Uterus (tissue), 4 donors: ENCODE data around the gene CRIM1. TPM values are rescaled to one million over a fixed set of nuclear protein-coding genes. Genes with fewer than 3 reads are reported as not detected.

Experiments used
- DNase-seq, 2 donors: peaks; one replicate each; pipeline ENCODE4 v3.0.0-alpha.2; 2019 to 2020
- H3K27ac ChIP-seq, 2 donors: fragments of 200-600 bp; sonication (generic); 1 replicate in 1 of 2; 2 replicates in 1 of 2; pipeline ENCODE4 v1.5.1; 2016 to 2018
- H3K27me3 ChIP-seq, 2 donors: fragments of 200-600 bp; sonication (generic); one replicate each; pipeline ENCODE4 v1.5.1; 2018 to 2019; ENCODE audit warnings: control low read depth in 1 of 2
- H3K36me3 ChIP-seq, 2 donors: fragments of 200-600 bp; sonication (generic); one replicate each; pipeline ENCODE4 v1.5.1; 2019; ENCODE audit warnings: control low read depth in 1 of 2
- H3K4me1 ChIP-seq, 2 donors: fragments of 200-600 bp; sonication (generic); one replicate each; pipeline ENCODE4 v1.5.1; 2018 to 2019; ENCODE audit warnings: control low read depth in 1 of 2
- H3K4me3 ChIP-seq, 2 donors: fragments of 200-600 bp; sonication (generic); 1 replicate in 1 of 2; 2 replicates in 1 of 2; pipeline ENCODE4 v1.5.1; 2018 to 2019; ENCODE audit warnings: mild to moderate bottlenecking in 1 of 2
- H3K9me3 ChIP-seq, 2 donors: fragments of 200-600 bp; sonication (generic); one replicate each; pipeline ENCODE4 v1.5.1; 2019; ENCODE audit warnings: control low read depth in 1 of 2
- POLR2A ChIP-seq, 2 donors: fragments of 450-650 bp; IDR thresholded peaks; one replicate each; pipeline ENCODE4 v1.6.1; 2016; ENCODE audit warnings: antibody characterized with exemption in 2 of 2, mild to moderate bottlenecking in 1 of 2, moderate library complexity in 1 of 2
- intact Hi-C: fragments of 100-400 bp; cut with DNase I; formaldehyde crosslinking; loops from one replicate; pipeline ENCODE4 v1.15.1; 2023; ENCODE audit warnings: low total_unique reads
- total RNA-seq, 4 donors: library from RNA; depleted of rRNA in 3 of 4; stranded (reverse); fragments of >200 nt in 3 of 4; gene quantifications; one replicate each; pipeline versions ENCODE4 v1.1.0 to v1.2.4, GENCODE V29; 2014 to 2023
- TF ChIP-seq, protein P1 (sequence below), 4 experiments: fragments of 200-600 bp in 2 of 4; fragments of 450-650 bp in 2 of 4; sonication (generic) in 2 of 4; IDR thresholded peaks; one replicate each; pipeline ENCODE4 v1.5.1; 2016 to 2019; ENCODE audit warnings: antibody characterized with exemption in 4 of 4, mild to moderate bottlenecking in 2 of 4, moderate library complexity in 1 of 4
- donor health status: DM: yes; HTN: yes; CAD: no.

Gene CRIM1
- total RNA-seq, 4 donors from 2014 or later, result 51.2 to 168 (median 66.6) TPM

GRCh38 chr2:36376992-36377738 lies 21.6 kb downstream of the CRIM1 start:
- intact Hi-C loops, result no loop called here
- no peak overlapping the region for H3K4me3 ChIP-seq
- peaks cover 3 to 14% of the 10 kb centered on the region in 2 donors for H3K4me1 ChIP-seq
- no peak for TF ChIP-seq POLR2A (IDR thresholded peaks at IDR 0.05)
- TF ChIP-seq, protein P1, sequence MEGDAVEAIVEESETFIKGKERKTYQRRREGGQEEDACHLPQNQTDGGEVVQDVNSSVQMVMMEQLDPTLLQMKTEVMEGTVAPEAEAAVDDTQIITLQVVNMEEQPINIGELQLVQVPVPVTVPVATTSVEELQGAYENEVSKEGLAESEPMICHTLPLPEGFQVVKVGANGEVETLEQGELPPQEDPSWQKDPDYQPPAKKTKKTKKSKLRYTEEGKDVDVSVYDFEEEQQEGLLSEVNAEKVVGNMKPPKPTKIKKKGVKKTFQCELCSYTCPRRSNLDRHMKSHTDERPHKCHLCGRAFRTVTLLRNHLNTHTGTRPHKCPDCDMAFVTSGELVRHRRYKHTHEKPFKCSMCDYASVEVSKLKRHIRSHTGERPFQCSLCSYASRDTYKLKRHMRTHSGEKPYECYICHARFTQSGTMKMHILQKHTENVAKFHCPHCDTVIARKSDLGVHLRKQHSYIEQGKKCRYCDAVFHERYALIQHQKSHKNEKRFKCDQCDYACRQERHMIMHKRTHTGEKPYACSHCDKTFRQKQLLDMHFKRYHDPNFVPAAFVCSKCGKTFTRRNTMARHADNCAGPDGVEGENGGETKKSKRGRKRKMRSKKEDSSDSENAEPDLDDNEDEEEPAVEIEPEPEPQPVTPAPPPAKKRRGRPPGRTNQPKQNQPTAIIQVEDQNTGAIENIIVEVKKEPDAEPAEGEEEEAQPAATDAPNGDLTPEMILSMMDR (IDR thresholded peaks at IDR 0.05), result no peak
- DNase-seq, result no peak
- no peaks in the 10 kb centered on the region for H3K27me3 ChIP-seq
- H3K36me3 ChIP-seq, result no peaks in the 10 kb centered on the region
- no peak overlapping the region for H3K27ac ChIP-seq
- H3K9me3 ChIP-seq, result no peaks in the 10 kb centered on the region

DNA sequence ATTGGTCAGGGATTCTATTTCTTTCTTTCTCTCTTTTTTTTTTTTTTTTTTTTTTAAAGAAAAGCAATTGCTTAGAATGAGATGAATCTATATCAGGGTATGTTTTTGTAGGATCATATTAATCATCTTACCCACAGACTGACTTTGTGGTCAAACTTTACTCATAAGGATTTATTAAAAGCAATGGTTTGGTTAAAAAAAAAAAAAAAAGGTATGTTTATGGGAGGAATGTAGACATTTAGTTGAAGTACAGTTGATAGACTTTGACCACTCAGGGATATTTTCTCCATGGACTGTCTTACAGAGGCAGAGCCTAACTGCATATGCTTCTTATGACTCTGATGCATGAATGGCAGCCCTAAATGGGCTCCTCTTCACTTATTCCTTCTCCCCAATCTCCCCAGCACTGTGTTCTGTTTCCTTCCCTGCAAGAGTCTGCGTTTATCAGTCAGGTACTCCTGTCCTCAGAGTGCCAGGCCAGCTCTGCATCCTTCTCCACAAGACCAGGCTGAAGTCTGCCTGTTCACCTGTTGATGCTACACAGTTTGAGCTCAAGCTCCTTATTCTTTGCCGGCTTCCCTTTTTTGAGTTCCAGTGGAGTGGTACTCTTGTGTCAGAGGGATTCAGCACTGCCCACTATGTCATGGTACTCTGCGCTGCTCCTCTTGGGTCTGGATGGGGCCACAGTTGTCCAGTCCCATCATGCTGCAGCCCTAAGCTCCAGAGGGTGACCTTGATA lies 24.3 kb downstream of the CRIM1 start:
- no peak for DNase-seq
- no peaks in the 10 kb centered on the region for H3K9me3 ChIP-seq
- intact Hi-C loops, result no loop called here
- H3K27ac ChIP-seq, result no peak overlapping the region
- no peaks in the 10 kb centered on the region for H3K27me3 ChIP-seq
- no peak overlapping the region for H3K4me3 ChIP-seq
- peaks cover 3 to 9% of the 10 kb centered on the region in 2 donors for H3K4me1 ChIP-seq
- TF ChIP-seq, protein P1 (IDR thresholded peaks at IDR 0.05), result no peak
- TF ChIP-seq POLR2A (IDR thresholded peaks at IDR 0.05), result no peak
- no peaks in the 10 kb centered on the region for H3K36me3 ChIP-seq

DNA sequence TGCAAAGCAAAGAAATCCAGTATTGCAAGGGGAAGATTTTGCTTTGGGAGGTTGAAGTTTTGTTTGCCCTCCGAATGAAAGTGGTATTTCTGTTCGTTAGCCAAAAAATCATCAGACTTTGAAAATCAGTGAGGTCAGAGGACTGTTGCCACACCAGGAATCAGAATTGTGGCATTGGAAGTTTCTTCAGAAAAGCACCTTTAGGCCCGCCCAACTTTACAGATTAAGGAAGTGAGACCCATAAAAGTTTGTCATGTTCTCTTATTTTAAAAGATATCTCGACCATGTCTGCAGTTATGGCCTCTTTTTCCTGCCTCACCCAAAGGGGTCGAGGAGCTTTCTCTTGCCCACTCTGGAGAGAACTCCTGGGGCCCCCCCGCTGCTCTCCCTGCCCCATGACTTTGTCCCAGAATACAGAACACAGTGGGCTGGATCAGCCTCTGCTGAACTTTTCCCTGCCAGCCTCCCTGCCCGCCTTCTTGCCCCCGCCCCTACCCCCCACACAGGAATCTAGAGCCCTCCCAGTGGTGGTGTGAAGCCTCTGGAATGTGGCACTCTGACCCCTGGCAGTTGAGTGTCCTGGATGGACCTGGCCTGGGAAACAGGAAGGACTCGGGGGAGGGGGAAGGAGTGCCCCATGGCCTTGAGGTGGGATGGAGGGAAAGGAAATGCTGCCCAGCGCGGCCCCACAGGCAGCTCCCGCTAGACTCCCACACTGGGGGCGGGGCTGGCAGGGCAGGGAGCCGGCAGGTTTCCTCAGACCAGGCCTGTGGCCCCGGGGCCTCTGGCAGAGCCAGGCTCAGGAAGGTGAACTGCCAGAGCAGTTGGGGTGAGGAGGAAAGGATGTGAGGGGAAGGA lies 25.3 kb downstream of the CRIM1 start:
- Histone ChIP-seq H3K27ac (no peak overlapping the region), H3K9me3 (no peaks in the 10 kb centered on the region), H3K27me3 (no peaks in the 10 kb centered on the region), H3K36me3 (no peaks in the 10 kb centered on the region), H3K4me1 (peaks cover 2 to 9% of the 10 kb centered on the region in 2 donors), H3K4me3 (no peak overlapping the region)
- intact Hi-C loops, result no loop called here
- no peak for TF ChIP-seq POLR2A (IDR thresholded peaks at IDR 0.05)
- TF ChIP-seq, protein P1 (IDR thresholded peaks at IDR 0.05), result no peak
- no peak for DNase-seq

- H3K27me3 ChIP-seq, result no peaks in the 10 kb centered on the region
- TF ChIP-seq, protein P1 (IDR thresholded peaks at IDR 0.05), result no peak
- no peak for TF ChIP-seq POLR2A (IDR thresholded peaks at IDR 0.05)
- H3K36me3 ChIP-seq, result no peaks in the 10 kb centered on the region
- intact Hi-C loops, result no loop called here
- no peaks in the 10 kb centered on the region for H3K9me3 ChIP-seq
- H3K4me1 ChIP-seq, result peaks cover 0 to 2% of the 10 kb centered on the region in 2 donors
- no peak overlapping the region for H3K27ac ChIP-seq
- no peak for DNase-seq
- no peak overlapping the region for H3K4me3 ChIP-seq
Measured at GRCh38 chr2:36381993-36382392, 26.4 kb downstream of the CRIM1 start.
